ENCODE measurements around the gene HAPSTR1. TPM values are rescaled to one million over a fixed set of nuclear protein-coding genes. Genes with fewer than 3 reads are reported as not detected.

HAPSTR1 gene
- total RNA-seq, 1 experiment from 2014 or later = 91.1 TPM

DNA sequence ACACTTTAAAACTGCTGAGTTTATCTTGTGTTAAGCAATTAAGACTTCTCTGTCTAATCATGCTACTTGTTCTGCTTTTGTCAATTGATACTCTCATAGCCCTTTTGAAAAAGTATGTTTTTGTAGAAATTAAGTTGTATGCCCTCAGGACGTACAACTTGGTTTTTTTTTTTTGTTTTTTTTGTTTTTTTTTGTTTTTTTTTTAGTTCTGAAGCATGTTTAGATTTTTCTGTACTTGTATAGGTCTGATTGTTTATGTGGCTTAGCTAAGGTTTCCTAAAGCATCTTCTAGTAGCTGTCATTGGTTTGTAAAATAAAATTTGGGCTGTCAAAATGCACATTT, 21.4 kb downstream of the HAPSTR1 start:
- Histone ChIP-seq H3K4me3 (no peak overlapping the region), H3K27ac (no peak overlapping the region), H3K27me3 (replicated peaks) (no peaks in the 10 kb centered on the region), H3K9me3 (replicated peaks) (no peaks in the 10 kb centered on the region), H3K36me3 (peaks cover 95% of the 10 kb centered on the region), H3K4me1 (replicated peaks) (peaks cover 73% of the 10 kb centered on the region)
- DNase-seq (ENCODE audit: low read depth in 1 of 2, low spot score in 2 of 2) = no peak

DNA sequence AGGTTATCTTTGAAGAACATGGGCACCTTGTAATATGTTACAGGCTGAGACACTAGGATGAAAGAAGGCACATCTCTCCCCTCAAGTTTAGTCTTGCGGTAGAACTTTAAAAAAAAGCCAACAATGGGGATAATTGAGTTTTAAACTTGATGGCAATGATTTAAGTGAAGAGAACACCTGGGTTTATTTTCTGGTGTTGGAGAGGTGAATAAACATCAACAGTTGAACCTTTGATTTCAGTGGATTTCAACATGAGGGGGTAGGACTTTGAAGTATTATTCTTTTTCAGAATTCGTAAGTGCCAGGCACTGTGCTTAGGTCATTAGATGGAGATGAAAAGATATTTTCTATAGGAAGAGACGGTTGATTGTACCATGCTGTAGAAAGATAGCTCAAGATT, 22.3 kb downstream of the HAPSTR1 start:
- Histone ChIP-seq H3K27me3 (replicated peaks) (no peaks in the 10 kb centered on the region), H3K36me3 (peaks cover 91% of the 10 kb centered on the region), H3K4me1 (replicated peaks) (peaks cover 74% of the 10 kb centered on the region), H3K27ac (no peak overlapping the region), H3K4me3 (no peak overlapping the region), H3K9me3 (replicated peaks) (no peaks in the 10 kb centered on the region)
- DNase-seq (ENCODE audit: low read depth in 1 of 2, low spot score in 2 of 2) = no peak

DNA sequence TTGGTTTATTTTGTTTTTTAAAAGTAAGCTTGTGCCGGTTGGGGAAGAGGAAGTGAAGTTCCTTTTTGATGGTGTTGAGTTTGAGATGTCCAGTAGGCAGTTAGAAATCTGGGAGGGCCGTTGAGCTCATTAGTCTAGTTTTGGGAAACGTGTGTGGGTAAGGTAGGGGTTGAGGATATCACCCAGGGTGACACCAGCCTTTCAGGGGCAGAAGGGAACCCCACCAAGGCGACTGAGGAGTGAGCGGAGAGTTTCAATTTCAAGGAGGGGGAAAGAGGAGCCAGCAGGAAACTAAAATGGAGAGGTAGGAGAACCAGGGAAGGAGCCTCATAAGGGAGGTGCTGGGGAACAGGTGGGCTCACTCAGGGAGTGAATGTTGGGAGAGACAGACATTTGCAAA, 22.7 kb downstream of the HAPSTR1 start:
- Histone ChIP-seq H3K4me1 (replicated peaks) (peaks cover 74% of the 10 kb centered on the region), H3K4me3 (no peak overlapping the region), H3K27ac (no peak overlapping the region)

DNA sequence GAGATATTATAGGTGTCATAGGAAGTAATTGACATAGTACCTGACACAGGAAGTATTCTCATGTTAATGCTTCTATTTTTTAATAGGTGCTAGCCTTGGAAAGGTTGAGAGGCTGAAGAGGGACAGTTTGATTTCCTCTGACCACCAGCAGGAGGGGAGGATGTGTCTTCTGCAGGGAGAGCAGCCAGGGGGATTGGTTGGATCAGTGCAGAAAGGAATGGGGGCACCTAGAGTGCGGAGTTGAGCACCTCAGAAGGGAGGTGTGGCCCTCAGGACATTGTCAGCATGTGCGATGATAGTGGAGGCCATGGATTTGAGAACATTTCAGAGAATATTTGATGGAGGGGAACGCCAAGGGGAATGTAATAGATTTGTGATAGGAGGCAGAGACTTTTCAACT, 23.4 kb downstream of the HAPSTR1 start:
- Histone ChIP-seq H3K9me3 (replicated peaks) (no peaks in the 10 kb centered on the region), H3K4me1 (replicated peaks) (peaks cover 74% of the 10 kb centered on the region), H3K4me3 (no peak overlapping the region), H3K27me3 (replicated peaks) (no peaks in the 10 kb centered on the region), H3K36me3 (peaks cover 91% of the 10 kb centered on the region), H3K27ac (no peak overlapping the region)
- DNase-seq (ENCODE audit: low read depth in 1 of 2, low spot score in 2 of 2) = no peak

More for the DNA sequence above, 22.7 kb downstream of the HAPSTR1 start:
- no peak for DNase-seq (ENCODE audit: low read depth in 1 of 2, low spot score in 2 of 2)
- Histone ChIP-seq H3K36me3 (peaks cover 91% of the 10 kb centered on the region), H3K9me3 (replicated peaks) (no peaks in the 10 kb centered on the region), H3K27me3 (replicated peaks) (no peaks in the 10 kb centered on the region)

DNA sequence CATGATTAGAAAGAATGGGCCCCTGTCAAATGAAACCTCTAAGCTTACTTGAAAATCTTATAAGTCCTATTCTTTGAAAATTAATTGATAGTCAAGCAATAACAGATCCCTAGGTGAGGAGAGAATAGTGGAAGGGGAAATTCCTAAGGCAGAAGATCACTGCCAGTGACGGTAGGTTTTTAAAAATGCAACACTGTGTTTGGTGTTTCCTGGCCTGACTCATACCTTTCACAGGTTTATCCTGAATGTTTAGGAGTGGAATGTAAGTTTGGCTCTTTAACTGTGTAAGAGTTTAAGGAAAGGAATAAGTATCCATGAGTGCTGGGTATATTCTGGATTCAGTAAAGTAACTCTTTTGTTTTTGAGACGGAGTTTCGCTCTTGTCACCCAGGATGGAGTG, 23.8 kb downstream of the HAPSTR1 start:
- Histone ChIP-seq H3K36me3 (peaks cover 92% of the 10 kb centered on the region), H3K4me1 (replicated peaks) (peaks cover 74% of the 10 kb centered on the region), H3K27me3 (replicated peaks) (no peaks in the 10 kb centered on the region), H3K4me3 (no peak overlapping the region), H3K27ac (no peak overlapping the region), H3K9me3 (replicated peaks) (no peaks in the 10 kb centered on the region)
- no peak for DNase-seq (ENCODE audit: low read depth in 1 of 2, low spot score in 2 of 2)

DNA sequence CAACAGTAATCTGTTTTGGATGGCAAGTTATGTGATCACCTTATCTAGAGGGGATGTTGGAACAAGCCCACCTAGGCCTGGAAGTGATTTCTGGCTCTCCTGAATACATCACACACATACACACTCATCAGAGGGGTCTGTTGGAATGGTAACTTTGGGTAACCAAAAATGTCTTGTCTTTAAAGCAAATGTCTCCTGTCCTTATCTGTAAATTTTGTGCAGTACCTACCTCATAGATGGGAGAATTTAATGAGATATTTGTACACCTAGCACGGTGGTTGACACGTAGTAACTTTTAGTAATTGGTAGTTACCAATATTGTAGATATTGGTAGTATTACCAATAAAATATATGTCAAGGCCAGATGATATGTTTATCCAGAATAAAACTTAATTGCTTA, 24.7 kb downstream of the HAPSTR1 start:
- H3K36me3 ChIP-seq = peaks cover 85% of the 10 kb centered on the region
- DNase-seq (ENCODE audit: low read depth in 1 of 2, low spot score in 2 of 2) = no peak
- H3K27ac ChIP-seq = no peak overlapping the region
- no peak overlapping the region for H3K4me3 ChIP-seq
- no peaks in the 10 kb centered on the region for H3K27me3 ChIP-seq (replicated peaks)
- H3K4me1 ChIP-seq (replicated peaks) = peaks cover 65% of the 10 kb centered on the region
- no peaks in the 10 kb centered on the region for H3K9me3 ChIP-seq (replicated peaks)

DNA sequence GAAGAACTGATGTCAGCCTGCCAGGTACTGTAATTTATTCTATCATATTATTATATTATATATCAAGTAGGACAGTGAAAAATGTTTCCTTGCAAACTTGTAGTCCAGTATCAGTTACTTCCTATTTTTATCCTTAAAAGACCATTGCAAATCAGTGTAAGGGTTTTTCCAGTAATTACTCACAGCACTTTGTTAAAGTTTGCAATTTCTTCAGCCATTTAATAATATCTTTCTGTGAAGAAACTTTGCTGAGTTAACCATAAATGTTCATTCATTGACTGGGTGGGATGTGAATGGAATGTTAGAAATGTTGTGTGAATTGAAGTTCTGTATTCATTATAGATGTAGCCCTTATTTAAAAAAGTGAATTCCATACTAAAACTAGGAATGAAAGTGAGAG, 26.7 kb downstream of the HAPSTR1 start:
- H3K9me3 ChIP-seq (replicated peaks) = no peaks in the 10 kb centered on the region
- H3K27ac ChIP-seq = peak overlapping the region; percentile 3; the same call in 1 of the 2 replicates
- no peak overlapping the region for H3K4me3 ChIP-seq
- peak in 1 of 2 experiments; percentile 46 for DNase-seq (ENCODE audit: low read depth in 1 of 2, low spot score in 2 of 2)
- peaks cover 86% of the 10 kb centered on the region for H3K36me3 ChIP-seq
- H3K27me3 ChIP-seq (replicated peaks) = no peaks in the 10 kb centered on the region
- H3K4me1 ChIP-seq (replicated peaks) = peaks cover 53% of the 10 kb centered on the region

DNA sequence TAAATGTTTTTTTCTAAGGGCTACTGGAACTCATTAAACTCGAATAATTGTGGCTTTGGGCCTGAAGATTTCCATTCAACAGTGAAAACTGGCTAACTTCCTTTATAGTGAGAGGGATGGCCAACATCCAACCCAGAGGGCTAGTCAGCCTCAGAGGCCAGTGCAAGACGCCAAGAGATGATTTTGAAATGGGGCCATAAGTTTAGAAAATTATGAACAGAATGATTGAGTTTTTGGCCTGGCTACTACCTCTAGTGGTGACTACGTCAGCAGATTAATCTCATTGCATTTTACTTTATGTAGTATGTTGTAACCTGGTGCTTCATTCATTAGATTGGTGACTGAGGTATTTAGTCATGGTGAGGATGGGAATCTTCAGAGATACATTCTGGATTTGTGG, 28.4 kb downstream of the HAPSTR1 start:
- Histone ChIP-seq H3K27ac (peak overlapping the region; percentile 5; the same call in 1 of the 2 replicates), H3K9me3 (replicated peaks) (no peaks in the 10 kb centered on the region), H3K36me3 (peaks cover 86% of the 10 kb centered on the region), H3K27me3 (replicated peaks) (no peaks in the 10 kb centered on the region), H3K4me3 (no peak overlapping the region), H3K4me1 (replicated peaks) (peaks cover 51% of the 10 kb centered on the region)
- DNase-seq (ENCODE audit: low read depth in 1 of 2, low spot score in 2 of 2) = no peak

DNA sequence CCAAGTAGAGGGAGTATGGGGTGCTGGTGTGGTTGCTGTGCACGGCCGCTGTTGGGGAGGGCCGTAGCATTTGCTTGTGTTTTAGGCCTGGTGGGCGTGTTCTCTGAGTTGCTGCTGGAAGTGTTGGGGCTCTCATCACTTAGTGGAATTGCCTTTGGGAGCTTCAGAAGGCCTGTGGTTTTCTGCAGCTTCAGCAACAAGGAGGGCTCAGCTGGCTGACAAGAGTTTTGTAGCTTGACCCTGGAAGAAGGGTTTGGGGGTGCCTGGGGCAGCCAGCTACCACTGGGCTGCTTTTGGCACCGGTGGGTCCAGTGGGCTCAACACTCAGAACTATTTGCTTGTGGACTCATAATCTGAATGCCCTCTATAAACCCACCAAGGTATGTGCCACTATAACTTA, 30.9 kb downstream of the HAPSTR1 start:
- DNase-seq (ENCODE audit: low read depth in 1 of 2, low spot score in 2 of 2) = no peak
- H3K4me1 ChIP-seq (replicated peaks) = peaks cover 48% of the 10 kb centered on the region
- no peak overlapping the region for H3K27ac ChIP-seq
- peaks cover 72% of the 10 kb centered on the region for H3K36me3 ChIP-seq
- no peaks in the 10 kb centered on the region for H3K27me3 ChIP-seq (replicated peaks)
- H3K9me3 ChIP-seq (replicated peaks) = no peaks in the 10 kb centered on the region
- H3K4me3 ChIP-seq = no peak overlapping the region

DNA sequence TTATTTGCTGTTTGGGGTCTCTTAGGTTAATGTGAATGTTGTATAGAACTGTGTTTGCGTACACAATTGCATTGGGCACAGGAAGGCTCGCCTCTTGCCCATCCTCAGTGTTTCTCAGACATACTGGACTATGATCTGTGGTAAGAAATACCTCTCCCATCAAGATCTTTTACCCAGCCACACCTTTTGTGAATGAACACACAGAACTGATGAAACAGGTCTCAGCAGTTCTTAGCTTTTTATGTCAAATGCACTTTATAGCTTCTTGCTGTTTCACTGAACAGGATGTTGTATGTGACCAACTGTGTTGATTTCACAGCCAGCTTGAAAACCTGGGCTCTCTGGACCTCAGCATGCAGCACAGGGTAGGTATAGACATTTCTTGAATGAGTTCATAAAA, 31.5 kb downstream of the HAPSTR1 start:
- H3K4me3 ChIP-seq = no peak overlapping the region
- peaks cover 48% of the 10 kb centered on the region for H3K4me1 ChIP-seq (replicated peaks)
- no peak for DNase-seq (ENCODE audit: low read depth in 1 of 2, low spot score in 2 of 2)
- H3K9me3 ChIP-seq (replicated peaks) = no peaks in the 10 kb centered on the region
- H3K36me3 ChIP-seq = peaks cover 66% of the 10 kb centered on the region
- no peaks in the 10 kb centered on the region for H3K27me3 ChIP-seq (replicated peaks)
- H3K27ac ChIP-seq = no peak overlapping the region

DNA sequence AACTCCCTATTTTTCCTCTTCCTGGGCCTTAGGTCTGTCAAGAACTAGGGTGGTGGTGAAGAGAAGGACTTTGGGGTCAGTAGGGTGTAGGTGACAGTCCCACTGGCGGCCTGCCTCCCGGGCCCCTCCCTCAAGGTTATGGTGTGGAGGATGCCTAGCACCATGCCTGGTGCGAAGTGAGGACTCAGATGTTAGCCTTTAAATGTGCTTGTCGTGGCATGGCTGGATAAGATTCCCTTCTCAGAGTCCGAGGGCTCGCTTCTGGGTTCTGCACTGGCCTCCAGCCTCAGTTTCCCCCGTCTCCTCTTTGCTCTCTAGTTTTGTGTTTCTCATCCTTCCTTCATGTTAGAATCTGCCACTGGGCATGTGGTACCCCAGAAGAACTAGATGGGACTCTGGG, 32.0 kb downstream of the HAPSTR1 start:
- H3K9me3 ChIP-seq (replicated peaks) = no peaks in the 10 kb centered on the region
- no peak overlapping the region for H3K4me3 ChIP-seq
- H3K27me3 ChIP-seq (replicated peaks) = no peaks in the 10 kb centered on the region
- H3K4me1 ChIP-seq (replicated peaks) = peaks cover 51% of the 10 kb centered on the region
- peaks cover 69% of the 10 kb centered on the region for H3K36me3 ChIP-seq
- DNase-seq (ENCODE audit: low read depth in 1 of 2, low spot score in 2 of 2) = no peak
- no peak overlapping the region for H3K27ac ChIP-seq

DNA sequence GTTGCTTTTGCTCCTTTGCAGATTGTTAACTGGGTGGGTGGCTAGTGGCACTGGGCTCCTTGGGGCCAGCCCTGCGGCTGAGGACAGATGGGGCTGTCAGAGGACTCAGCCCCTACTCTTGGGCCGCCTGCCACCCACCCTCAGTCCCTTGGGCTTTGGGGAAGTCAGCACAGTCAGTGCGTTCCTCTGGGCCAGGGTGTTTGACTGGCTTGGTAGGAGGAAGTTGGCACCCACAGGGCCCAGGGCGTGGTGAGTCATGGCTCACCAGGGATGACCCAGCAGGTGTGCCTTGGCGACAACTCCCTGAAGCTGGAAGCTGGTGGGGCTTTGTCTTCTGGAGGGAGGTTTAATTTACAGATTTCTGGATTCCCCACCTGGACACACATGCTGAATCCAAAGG, 32.4 kb downstream of the HAPSTR1 start:
- no peak for DNase-seq (ENCODE audit: low read depth in 1 of 2, low spot score in 2 of 2)
- no peaks in the 10 kb centered on the region for H3K27me3 ChIP-seq (replicated peaks)
- no peaks in the 10 kb centered on the region for H3K9me3 ChIP-seq (replicated peaks)
- H3K27ac ChIP-seq = no peak overlapping the region
- H3K36me3 ChIP-seq = peaks cover 68% of the 10 kb centered on the region
- no peak overlapping the region for H3K4me3 ChIP-seq
- H3K4me1 ChIP-seq (replicated peaks) = peaks cover 51% of the 10 kb centered on the region

DNA sequence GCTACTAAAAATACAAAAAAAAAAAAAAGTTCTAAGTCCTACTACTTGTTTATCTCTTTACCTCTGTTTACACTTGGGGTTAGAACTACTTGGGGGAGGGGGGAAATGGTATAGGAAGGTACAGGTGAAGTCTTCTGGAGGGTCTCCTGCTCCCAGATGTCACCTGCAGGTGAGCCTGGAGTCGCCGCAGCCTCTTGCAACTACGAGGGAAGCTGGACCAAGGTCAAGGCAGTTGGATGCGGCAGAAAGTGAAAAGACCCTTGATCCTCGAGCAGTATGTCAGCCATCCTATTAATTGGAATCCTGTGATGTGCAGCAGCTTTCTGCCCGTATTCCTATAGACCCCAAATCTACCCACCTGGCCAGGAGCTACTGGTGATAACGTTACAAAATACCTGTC, 33.0 kb downstream of the HAPSTR1 start:
- no peaks in the 10 kb centered on the region for H3K9me3 ChIP-seq (replicated peaks)
- no peaks in the 10 kb centered on the region for H3K27me3 ChIP-seq (replicated peaks)
- H3K4me1 ChIP-seq (replicated peaks) = peaks cover 46% of the 10 kb centered on the region
- DNase-seq (ENCODE audit: low read depth in 1 of 2, low spot score in 2 of 2) = no peak
- H3K36me3 ChIP-seq = peaks cover 62% of the 10 kb centered on the region
- no peak overlapping the region for H3K4me3 ChIP-seq
- H3K27ac ChIP-seq = no peak overlapping the region

DNA sequence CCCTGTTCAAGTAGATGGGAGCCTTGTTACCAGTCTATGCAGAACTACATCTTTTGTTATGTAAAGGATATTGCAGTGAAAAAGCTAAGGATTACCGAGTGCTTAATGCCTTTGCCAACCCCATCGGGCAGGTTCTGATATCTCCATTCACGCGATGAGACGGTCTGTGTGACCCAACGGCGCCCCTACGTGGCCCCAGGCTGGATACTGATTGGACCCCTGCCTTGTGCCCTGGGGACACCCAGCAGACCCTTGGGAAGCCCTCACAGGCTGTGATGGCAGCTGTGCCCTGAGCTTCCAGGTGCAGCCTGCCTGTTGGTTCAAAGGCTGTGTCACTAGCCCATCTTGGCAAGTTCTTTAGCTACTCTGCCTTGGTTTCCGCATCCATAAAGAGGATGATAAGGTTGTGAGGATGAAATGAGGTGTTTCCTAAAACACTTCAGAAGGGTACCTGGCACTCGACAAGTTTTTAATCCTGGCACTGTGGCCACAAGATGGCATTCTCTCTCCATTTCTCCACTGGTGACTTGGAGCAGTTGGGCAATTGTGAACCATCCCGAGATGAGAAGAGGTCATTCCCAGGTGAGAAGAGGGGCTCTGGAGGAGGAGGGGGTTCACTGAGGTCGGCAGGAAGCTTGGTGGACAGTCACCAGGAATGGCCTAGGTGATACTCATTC, 33.6 kb downstream of the HAPSTR1 start:
- H3K4me3 ChIP-seq = no peak overlapping the region
- no peaks in the 10 kb centered on the region for H3K9me3 ChIP-seq (replicated peaks)
- no peak for DNase-seq (ENCODE audit: low read depth in 1 of 2, low spot score in 2 of 2)
- H3K36me3 ChIP-seq = peaks cover 56% of the 10 kb centered on the region
- peaks cover 40% of the 10 kb centered on the region for H3K4me1 ChIP-seq (replicated peaks)
- H3K27me3 ChIP-seq (replicated peaks) = no peaks in the 10 kb centered on the region
- H3K27ac ChIP-seq = no peak overlapping the region

Data from SJSA1 (cell line).